Stomach (tissue), 9 donors: Measurements from ENCODE around the gene GARIN3. TPM values are rescaled to one million over a fixed set of nuclear protein-coding genes. Genes with fewer than 3 reads are reported as not detected.

ENCODE experiments used
- DNase-seq, 2 donors: peaks; one replicate each; pipeline versions ENCODE4 v3.0.0 to v3.0.0-alpha.2; 2013 to 2019
- H3K27ac ChIP-seq, 5 donors: fragments of 200-600 bp in 4 of 5; sonication (generic) in 4 of 5; one replicate each; pipeline ENCODE4 v1.5.1; 2013 to 2019; ENCODE audit warnings: mild to moderate bottlenecking in 1 of 5, moderate library complexity in 1 of 5
- H3K27me3 ChIP-seq, 3 donors: fragments of 200-600 bp; sonication (generic); one replicate each; pipeline ENCODE4 v1.5.1; 2017 to 2019; ENCODE audit warnings: mixed run types in 1 of 3
- H3K36me3 ChIP-seq, 4 donors: fragments of 200-600 bp; sonication (generic); 1 replicate in 3 of 4; 2 replicates in 1 of 4; pipeline ENCODE4 v1.5.1; 2016 to 2019
- H3K4me1 ChIP-seq, 4 donors: fragments of 200-600 bp; sonication (generic); one replicate each; pipeline ENCODE4 v1.5.1; 2016 to 2019
- H3K4me3 ChIP-seq, 4 donors: fragments of 200-600 bp; sonication (generic) in 3 of 4; one replicate each; pipeline ENCODE4 v1.5.1; 2016 to 2019; ENCODE audit warnings: mild to moderate bottlenecking in 1 of 4
- H3K9me3 ChIP-seq, 4 donors: fragments of 200-600 bp; sonication (generic); one replicate each; pipeline ENCODE4 v1.5.1; 2016 to 2019
- EP300 ChIP-seq: sonication (generic); formaldehyde crosslinking; IDR thresholded peaks from one replicate; pipeline ENCODE4 v1.6.1; 2017; ENCODE audit warnings: antibody characterized with exemption
- POLR2A ChIP-seq, 4 donors: fragments of 450-650 bp; IDR thresholded peaks; one replicate each; pipeline ENCODE4 v1.6.1; 2016; ENCODE audit warnings: antibody characterized with exemption in 4 of 4, control low read depth in 2 of 4, mild to moderate bottlenecking in 1 of 4, moderate library complexity in 1 of 4
- POLR2AphosphoS5 ChIP-seq, 3 donors: sonication (generic); formaldehyde crosslinking; IDR thresholded peaks; one replicate each; pipeline ENCODE4 v1.6.1; 2016; ENCODE audit warnings: antibody characterized with exemption in 3 of 3
- WGBS, 5 donors: extraction: QIAGEN DNeasy Blood & Tissue Kit in 3 of 5; methylation state at CpG; one replicate each; pipeline versions ENCODE4 v1.1.5 to v1.1.7; 2013 to 2018; 5-methylcytosine and 5-hydroxymethylcytosine counted together
- intact Hi-C: fragments of 100-400 bp; cut with DNase I; formaldehyde crosslinking; loops from one replicate; pipeline ENCODE4 v1.15.1; 2023; ENCODE audit warnings: low total_unique reads
- polyA plus RNA-seq, 3 donors: library from polyadenylated mRNA; stranded (reverse); fragments of 200-250 nt; gene quantifications; one replicate each; pipeline ENCODE4 v1.2.3, GENCODE V29; 2013
- total RNA-seq, 5 donors: library from RNA; depleted of rRNA; stranded (reverse); fragments of >200 nt; gene quantifications; one replicate each; pipeline versions ENCODE4 v1.1.0 to v1.2.3, GENCODE V29; 2014 to 2016
- TF ChIP-seq, protein P1 (sequence below), 7 experiments: fragments of 450-650 bp in 4 of 7; fragments of 200-600 bp in 3 of 7; sonication (generic) in 3 of 7; IDR thresholded peaks; one replicate each; pipeline ENCODE4 v1.5.1; 2016 to 2019; ENCODE audit warnings: antibody characterized with exemption in 7 of 7, control low read depth in 2 of 7, mild to moderate bottlenecking in 1 of 7
- donor health status: healthy with polysubstance abuse.
- donor health status: Bipolar disorder and iron deficiency.
- donor health status: healthy.

GARIN3 gene
- total and polyA plus RNA-seq, 8 donors, result not detected

GRCh38 chr5:157115012-157115411 lies 51.1 kb downstream of the GARIN3 start:
- no peaks in the 10 kb centered on the region for H3K4me1 ChIP-seq
- no peaks in the 10 kb centered on the region for H3K36me3 ChIP-seq
- H3K9me3 ChIP-seq, result no peaks in the 10 kb centered on the region
- no peak overlapping the region for H3K4me3 ChIP-seq
- intact Hi-C loops, result no loop called here
- no peak overlapping the region for H3K27ac ChIP-seq
- H3K27me3 ChIP-seq, result no peaks in the 10 kb centered on the region
- TF ChIP-seq EP300 (no peak), POLR2A (IDR thresholded peaks at IDR 0.05) (no peak)
- TF ChIP-seq, protein P1, sequence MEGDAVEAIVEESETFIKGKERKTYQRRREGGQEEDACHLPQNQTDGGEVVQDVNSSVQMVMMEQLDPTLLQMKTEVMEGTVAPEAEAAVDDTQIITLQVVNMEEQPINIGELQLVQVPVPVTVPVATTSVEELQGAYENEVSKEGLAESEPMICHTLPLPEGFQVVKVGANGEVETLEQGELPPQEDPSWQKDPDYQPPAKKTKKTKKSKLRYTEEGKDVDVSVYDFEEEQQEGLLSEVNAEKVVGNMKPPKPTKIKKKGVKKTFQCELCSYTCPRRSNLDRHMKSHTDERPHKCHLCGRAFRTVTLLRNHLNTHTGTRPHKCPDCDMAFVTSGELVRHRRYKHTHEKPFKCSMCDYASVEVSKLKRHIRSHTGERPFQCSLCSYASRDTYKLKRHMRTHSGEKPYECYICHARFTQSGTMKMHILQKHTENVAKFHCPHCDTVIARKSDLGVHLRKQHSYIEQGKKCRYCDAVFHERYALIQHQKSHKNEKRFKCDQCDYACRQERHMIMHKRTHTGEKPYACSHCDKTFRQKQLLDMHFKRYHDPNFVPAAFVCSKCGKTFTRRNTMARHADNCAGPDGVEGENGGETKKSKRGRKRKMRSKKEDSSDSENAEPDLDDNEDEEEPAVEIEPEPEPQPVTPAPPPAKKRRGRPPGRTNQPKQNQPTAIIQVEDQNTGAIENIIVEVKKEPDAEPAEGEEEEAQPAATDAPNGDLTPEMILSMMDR (IDR thresholded peaks at IDR 0.05), result no peak
- no peak for DNase-seq

- Histone ChIP-seq H3K4me1 (no peaks in the 10 kb centered on the region), H3K27me3 (no peaks in the 10 kb centered on the region), H3K9me3 (no peaks in the 10 kb centered on the region), H3K36me3 (no peaks in the 10 kb centered on the region), H3K4me3 (no peak overlapping the region), H3K27ac (peak overlapping the region in 1 of 5 donors; percentile 4)
- intact Hi-C loops, result no loop called here
- TF ChIP-seq POLR2A (IDR thresholded peaks at IDR 0.05), result no peak
- TF ChIP-seq, protein P1 (IDR thresholded peaks at IDR 0.05), result no peak
- no peak for TF ChIP-seq EP300
- TF ChIP-seq POLR2AphosphoS5 (IDR thresholded peaks at IDR 0.05), result no peak
- DNase-seq, result peak in 1 of 2 donors; percentile 27
- 45 to 64% (median 59%) methylated on average over 5 of the region's 5 CpGs for whole genome bisulfite sequencing, 5 donors
Measured at GRCh38 chr5:157113002-157113401, 53.1 kb downstream of the GARIN3 start.

Other genes starting within 250 kb of the GARIN3 start
- gene TIMD4, start 203.0 kb downstream of the GARIN3 start, total RNA-seq, result 1 to 10 TPM in 2 of 5 donors, not detected in 3; 2.0 to 3.7 TPM
- gene TIMD4, start 203.0 kb downstream of the GARIN3 start, polyA plus RNA-seq, result under 1 TPM in 1 of 3 donors, not detected in 2; 0.45 TPM
- gene HAVCR1, start 107.1 kb downstream of the GARIN3 start, total RNA-seq, result 1 to 10 TPM in 2 of 5 donors, not detected in 3; 2.0 TPM
- not detected for gene HAVCR1, start 107.1 kb downstream of the GARIN3 start, polyA plus RNA-seq
- gene HAVCR2, start 57.2 kb downstream of the GARIN3 start, total RNA-seq, result 1 to 10 TPM in 3 of 5 donors, not detected in 2; 3.5 to 9.9 (median 7.8) TPM
- gene HAVCR2, start 57.2 kb downstream of the GARIN3 start, polyA plus RNA-seq, result 1 to 10 TPM; 1.2 to 2.9 (median 2.1) TPM
- 10 to 100 TPM in 2 of 5 donors, 1 to 10 TPM in 2, not detected in 1; 4.5 to 20.7 (median 10.0) TPM for gene MED7, start 23.4 kb downstream of the GARIN3 start, total RNA-seq
- 10 to 100 TPM; 10.0 to 15.0 (median 10.3) TPM for gene MED7, start 23.4 kb downstream of the GARIN3 start, polyA plus RNA-seq
- 1 to 10 TPM in 3 of 5 donors, under 1 TPM in 1, not detected in 1; 0.58 to 9.9 (median 6.9) TPM for gene ITK, start 14.6 kb upstream of the GARIN3 start, total RNA-seq
- 1 to 10 TPM in 1 of 3 donors, under 1 TPM in 2; 0.90 to 2.3 (median 0.93) TPM for gene ITK, start 14.6 kb upstream of the GARIN3 start, polyA plus RNA-seq
- 100 to 1,000 TPM in 2 of 5 donors, 10 to 100 TPM in 3; 19.0 to 162 (median 32.2) TPM for gene CYFIP2, start 99.9 kb upstream of the GARIN3 start, total RNA-seq
- 10 to 100 TPM; 14.8 to 27.9 (median 19.1) TPM for gene CYFIP2, start 99.9 kb upstream of the GARIN3 start, polyA plus RNA-seq